ENCODE results near the gene COX7A2.

DNA sequence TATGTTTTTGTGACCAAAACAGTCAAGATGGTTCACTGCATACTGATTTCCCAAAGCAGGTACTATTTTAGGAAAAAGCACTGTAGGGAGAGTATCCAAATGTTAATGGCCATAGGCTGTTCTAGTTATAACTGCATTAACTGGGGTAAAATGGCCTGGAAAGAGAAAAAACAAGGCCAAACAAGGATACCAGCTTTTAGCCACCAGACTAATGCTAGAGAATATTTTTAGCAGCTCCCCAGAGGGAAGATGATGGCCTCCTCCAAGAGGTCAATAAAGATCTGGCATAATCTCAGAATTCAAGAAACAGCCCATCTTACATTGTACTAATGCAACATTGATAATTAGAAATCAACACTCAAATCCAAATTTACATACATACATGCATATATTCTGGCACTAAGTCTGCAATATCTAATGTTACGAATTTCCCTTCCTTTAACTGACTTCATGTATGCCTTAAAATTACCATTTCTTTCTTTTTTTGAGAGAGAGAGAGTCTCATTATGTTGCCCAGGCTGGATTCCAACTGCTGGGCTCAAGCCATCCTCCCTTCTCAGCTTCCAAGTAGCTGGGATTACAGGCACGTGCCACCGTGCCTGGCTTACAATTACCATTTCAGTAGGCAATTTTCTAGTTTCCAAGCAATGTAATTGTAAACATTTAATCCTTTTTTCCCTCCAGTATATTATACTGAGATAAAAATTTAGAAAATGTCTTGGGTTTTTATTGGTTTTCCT lies 9.3 kb downstream of the COX7A2 start:
- TF ChIP-seq SP1 (IDR thresholded peaks at IDR 0.05; ENCODE audit: low read depth) (no peak), POLR2A (IDR thresholded peaks at IDR 0.05; ENCODE audit: borderline replicate concordance, extremely low read depth, insufficient read depth, insufficient read length) (no peak), SIN3A (IDR thresholded peaks at IDR 0.05; ENCODE audit: low read depth) (no peak), ELF1 (IDR thresholded peaks at IDR 0.05; ENCODE audit: borderline replicate concordance, low read depth) (no peak), YY1 (IDR thresholded peaks at IDR 0.05; ENCODE audit: extremely low read depth, insufficient replicate concordance, low read depth, low read length) (no peak), JUND (IDR thresholded peaks at IDR 0.05) (no peak), CEBPB (IDR thresholded peaks at IDR 0.05; ENCODE audit: low read depth) (no peak), EZH2 (IDR thresholded peaks at IDR 0.05) (no peak), EZH2phosphoT487 (IDR thresholded peaks at IDR 0.05; ENCODE audit: borderline replicate concordance) (no peak), CBX3 (IDR thresholded peaks at IDR 0.05; ENCODE audit: low read depth) (no peak), SRF (IDR thresholded peaks at IDR 0.05; ENCODE audit: low read depth) (no peak)
- TF ChIP-seq, protein P1, sequence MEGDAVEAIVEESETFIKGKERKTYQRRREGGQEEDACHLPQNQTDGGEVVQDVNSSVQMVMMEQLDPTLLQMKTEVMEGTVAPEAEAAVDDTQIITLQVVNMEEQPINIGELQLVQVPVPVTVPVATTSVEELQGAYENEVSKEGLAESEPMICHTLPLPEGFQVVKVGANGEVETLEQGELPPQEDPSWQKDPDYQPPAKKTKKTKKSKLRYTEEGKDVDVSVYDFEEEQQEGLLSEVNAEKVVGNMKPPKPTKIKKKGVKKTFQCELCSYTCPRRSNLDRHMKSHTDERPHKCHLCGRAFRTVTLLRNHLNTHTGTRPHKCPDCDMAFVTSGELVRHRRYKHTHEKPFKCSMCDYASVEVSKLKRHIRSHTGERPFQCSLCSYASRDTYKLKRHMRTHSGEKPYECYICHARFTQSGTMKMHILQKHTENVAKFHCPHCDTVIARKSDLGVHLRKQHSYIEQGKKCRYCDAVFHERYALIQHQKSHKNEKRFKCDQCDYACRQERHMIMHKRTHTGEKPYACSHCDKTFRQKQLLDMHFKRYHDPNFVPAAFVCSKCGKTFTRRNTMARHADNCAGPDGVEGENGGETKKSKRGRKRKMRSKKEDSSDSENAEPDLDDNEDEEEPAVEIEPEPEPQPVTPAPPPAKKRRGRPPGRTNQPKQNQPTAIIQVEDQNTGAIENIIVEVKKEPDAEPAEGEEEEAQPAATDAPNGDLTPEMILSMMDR (IDR thresholded peaks at IDR 0.05 in 2 of 3, conservative IDR thresholded peaks at IDR 0.05 in 1 of 3; ENCODE audit: borderline replicate concordance in 1 of 3, insufficient read depth in 1 of 3, low read depth in 2 of 3, low read length in 2 of 3): no peak
- TF ChIP-seq, protein P2, sequence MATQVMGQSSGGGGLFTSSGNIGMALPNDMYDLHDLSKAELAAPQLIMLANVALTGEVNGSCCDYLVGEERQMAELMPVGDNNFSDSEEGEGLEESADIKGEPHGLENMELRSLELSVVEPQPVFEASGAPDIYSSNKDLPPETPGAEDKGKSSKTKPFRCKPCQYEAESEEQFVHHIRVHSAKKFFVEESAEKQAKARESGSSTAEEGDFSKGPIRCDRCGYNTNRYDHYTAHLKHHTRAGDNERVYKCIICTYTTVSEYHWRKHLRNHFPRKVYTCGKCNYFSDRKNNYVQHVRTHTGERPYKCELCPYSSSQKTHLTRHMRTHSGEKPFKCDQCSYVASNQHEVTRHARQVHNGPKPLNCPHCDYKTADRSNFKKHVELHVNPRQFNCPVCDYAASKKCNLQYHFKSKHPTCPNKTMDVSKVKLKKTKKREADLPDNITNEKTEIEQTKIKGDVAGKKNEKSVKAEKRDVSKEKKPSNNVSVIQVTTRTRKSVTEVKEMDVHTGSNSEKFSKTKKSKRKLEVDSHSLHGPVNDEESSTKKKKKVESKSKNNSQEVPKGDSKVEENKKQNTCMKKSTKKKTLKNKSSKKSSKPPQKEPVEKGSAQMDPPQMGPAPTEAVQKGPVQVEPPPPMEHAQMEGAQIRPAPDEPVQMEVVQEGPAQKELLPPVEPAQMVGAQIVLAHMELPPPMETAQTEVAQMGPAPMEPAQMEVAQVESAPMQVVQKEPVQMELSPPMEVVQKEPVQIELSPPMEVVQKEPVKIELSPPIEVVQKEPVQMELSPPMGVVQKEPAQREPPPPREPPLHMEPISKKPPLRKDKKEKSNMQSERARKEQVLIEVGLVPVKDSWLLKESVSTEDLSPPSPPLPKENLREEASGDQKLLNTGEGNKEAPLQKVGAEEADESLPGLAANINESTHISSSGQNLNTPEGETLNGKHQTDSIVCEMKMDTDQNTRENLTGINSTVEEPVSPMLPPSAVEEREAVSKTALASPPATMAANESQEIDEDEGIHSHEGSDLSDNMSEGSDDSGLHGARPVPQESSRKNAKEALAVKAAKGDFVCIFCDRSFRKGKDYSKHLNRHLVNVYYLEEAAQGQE (IDR thresholded peaks at IDR 0.05; ENCODE audit: low read depth): no peak
- TF ChIP-seq, protein P3, sequence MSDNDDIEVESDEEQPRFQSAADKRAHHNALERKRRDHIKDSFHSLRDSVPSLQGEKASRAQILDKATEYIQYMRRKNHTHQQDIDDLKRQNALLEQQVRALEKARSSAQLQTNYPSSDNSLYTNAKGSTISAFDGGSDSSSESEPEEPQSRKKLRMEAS (IDR thresholded peaks at IDR 0.05): no peak
